GM19238 (cell line): ENCODE results near the gene OR51B5.
"Not testable (repeated sequence)": the region's sequence is repeated elsewhere in the genome, so short reads cannot be mapped to it uniquely, and the experiment has no call there.

Source experiments
- DNase-seq: peaks from one replicate; pipeline ENCODE4 v3.0.0; 2011; ENCODE audit warnings: low spot score; ENCODE audit not compliant: insufficient read length

The OR51B5 gene, protein sequence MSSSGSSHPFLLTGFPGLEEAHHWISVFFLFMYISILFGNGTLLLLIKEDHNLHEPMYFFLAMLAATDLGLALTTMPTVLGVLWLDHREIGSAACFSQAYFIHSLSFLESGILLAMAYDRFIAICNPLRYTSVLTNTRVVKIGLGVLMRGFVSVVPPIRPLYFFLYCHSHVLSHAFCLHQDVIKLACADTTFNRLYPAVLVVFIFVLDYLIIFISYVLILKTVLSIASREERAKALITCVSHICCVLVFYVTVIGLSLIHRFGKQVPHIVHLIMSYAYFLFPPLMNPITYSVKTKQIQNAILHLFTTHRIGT

DNA sequence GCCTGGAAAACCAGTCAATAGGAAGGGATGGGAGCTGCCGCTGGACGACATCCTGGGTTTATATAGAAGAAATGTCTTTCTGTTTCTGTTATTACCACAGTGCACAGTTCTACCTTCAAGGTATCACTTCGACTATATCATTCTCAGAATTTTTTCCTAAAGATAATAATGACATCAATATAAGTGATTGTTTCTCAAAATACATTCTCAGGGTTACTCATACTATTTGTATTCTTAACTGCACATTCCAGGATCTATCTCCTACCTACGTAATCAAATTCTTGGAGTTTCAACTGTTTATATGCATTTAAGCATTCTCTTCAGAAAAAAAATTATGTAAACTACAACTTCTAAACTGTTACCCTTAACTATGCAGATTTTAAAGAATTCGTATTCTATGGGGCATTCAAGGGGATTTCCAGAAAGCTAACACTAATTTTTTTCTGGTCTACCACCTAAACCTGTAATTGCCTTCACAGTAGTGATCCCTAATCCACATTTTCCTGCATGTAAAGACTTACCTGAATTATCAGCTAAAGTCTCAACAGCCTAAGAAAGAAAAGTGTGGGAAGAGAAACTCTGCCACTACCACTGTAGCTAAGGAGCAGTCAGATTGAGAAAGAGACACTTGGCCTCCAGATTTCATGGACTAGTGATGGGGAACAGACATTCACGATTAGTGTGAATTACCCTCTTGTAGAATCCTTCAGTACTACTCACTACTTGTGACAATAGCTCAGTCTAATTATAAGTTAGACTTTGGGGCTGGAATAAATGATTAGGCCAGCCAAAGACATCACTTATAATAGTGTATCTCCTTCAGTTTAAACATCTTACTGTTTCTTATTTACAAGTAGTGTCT lies at the start of gene OR51B5:
TSS of gene OR51B5 (minus strand) at position 51 of the 862 bp plus-strand sequence. CDS start at position 51, 0 bp downstream.
- no peak for DNase-seq

DNA sequence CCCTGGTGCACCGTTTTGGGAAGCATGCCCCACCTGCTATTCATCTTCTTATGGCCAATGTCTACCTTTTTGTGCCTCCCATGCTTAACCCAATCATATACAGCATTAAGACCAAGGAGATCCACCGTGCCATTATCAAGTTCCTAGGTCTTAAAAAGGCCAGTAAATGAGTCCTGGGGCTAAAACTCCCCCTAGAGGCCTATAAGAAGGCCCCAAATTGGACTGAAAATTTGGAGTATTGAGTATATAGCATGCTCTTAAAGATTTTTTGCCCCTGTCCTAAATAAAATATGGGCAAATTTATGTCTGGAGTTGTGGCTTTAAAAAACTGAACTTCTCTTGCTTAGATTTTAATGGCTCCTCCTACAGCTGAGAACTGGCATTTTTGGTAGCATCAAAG lies 46.9 kb upstream of the OR51B5 start:
- no peak for DNase-seq

DNA sequence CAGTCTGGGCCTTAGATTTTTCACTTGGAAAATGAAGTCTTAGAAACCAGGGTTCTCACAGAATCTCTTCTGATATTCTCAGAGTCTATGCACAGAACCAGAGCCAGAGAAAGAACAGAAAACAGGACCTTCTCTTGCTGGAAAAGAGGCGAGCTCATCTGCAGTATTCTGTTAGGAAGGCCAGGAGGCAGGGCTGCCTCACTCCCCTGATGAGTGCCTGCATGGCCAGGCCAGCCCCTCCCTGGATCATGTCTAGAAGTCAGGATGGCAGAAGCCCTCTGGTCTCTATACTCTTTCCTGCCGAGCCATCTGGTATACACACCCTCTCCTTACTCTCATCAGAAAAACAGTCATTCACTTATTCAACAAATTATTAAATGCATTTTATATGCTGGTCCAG lies 41.0 kb upstream of the OR51B5 start:
- no peak for DNase-seq

DNA sequence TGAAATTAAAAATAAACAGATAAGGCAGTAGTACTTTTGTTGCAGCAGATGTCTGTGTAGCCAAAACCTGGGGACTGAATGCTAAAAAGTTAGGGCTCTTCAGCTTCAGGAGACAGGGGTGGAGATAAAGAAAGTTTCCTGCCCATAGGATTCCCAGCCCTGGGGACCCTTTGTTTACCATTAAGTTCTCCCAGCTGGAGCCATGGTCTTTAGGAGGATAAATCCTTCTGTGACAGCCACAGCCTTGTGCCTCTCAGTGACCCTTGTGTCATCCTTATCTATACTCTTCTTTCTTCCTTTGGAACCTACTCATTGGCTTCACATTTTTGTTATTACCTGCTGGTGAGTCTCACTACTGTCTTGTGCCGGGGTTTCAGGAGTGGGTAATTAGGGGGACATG lies 40.3 kb upstream of the OR51B5 start, which contains the start of gene OR51M1:
TSS of gene OR51M1 (plus strand) at position 237 of the 400 bp plus-strand sequence. CDS start 5,587 bp downstream, outside the sequence.
- DNase-seq, result no peak

DNA sequence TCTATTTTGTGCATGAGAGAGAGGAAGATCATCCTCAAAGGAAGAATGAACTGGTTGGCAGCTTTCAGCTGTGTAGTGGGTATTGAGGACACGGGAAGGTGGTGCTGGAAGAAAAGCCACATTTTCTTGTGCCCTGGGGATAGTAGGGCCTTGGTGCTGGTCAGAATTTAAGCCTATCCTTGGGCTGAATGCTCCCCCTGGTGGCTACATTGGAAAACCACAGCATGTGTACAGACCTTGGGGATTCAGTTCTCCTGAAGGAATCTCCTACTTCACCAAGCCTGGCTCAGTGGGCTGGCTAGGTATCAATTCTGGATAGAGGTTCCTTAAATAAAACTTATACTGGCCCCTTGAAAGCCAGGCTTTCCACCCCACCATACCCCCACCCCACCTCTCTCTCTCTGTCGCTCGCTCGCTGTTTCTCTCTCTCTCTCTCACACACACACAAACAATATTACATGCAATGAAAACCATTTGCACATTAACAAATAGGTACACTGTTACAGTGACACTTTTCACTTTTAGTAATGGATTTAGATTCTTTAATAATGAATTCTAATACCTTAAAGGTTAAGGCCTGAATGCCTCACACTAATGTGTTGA lies 37.5 kb upstream of the OR51B5 start:
- peak; percentile 31 for DNase-seq

DNA sequence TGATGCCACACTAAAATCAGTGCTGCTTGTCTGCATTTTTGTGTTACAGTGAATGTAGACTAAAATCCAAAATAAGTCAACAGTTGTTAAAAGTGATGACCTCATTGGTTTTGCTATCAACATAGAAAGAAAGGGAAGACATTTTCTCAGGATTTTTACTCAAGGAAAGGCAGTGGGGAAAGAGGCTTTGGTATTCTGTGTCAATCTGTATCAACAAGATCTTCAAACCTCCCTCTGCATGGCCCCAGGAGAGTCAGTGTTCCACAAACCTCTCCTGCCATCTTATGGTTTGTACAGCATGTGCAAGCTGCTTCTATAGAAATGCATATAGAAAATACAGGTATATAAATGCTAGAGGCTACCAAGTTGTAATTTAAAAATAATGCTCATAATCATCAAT lies 26.5 kb upstream of the OR51B5 start:
- DNase-seq, result peak; percentile 18

DNA sequence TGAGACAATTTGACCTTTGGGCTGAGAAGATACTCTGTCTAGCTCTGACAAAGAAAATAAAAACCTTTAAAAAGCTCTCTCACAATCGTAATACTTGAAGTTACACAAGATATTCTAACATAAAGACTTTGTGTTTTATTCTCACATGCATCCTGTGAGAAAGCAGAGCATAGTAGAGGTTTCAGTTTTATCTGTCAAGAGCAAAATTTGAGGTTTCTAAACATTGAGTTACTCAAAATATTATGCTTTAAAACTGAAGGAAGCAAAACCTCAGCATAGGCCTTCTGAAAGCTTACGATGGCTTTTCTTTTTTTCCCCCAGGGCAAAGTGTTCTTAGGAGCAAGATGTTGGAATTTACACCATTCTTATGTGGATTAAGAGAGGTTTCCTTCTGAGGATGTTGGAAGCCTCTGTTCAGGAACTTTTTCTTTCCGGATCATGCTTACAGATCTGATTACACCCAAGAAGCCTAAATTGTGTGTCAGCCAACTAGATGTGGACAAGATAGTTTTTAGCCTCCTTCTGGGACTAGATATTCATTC lies 25.2 kb upstream of the OR51B5 start:
- no peak for DNase-seq

DNA sequence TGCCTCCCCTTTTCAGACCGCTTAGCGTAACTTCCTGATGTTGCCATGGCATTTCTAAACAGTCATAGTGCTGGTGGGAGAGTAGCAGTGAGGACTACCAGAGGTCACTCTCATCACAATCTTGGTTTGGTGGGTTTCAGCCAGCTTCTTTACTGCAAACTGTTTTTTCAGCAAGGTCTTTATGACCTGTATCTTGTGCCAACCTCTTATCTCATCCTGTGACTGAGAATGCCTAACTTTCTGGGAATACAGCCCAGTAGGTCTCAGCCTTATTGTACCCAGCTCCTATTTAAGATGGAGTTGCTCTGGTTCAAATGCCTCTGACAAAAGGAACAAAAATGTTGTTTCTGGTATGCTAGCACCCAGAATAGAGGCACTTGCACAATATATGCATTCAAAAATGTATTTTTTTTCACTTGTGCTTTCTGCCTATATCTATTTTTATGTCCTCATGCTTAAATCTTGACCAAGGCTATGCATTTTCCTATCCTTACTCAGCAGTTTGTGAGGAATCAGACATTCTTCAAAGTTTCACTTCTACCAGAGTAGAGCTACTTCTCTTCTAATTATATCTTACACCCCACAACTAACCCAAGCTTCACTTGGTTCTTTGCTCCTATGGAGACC lies 24.2 kb upstream of the OR51B5 start:
- no peak for DNase-seq

DNA sequence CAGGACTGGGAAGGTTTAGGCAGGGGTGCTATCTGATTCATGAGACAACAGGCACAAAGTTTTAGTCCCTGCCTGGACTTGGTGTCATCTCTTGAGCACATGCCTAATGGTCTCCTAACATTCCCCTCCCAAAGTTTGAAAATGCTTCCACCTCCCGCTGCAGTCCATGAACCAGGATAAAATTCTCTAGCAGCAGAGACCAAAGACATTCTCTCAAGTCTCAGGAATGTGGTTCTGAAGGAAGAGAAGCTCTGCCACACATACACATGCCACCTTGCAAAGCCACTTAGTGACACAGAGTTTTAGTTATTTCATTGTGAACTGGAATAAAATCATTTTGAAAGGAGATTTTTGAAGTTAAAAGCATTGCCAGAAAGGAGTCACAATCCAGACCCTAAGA lies 23.5 kb upstream of the OR51B5 start:
- no peak for DNase-seq

DNA sequence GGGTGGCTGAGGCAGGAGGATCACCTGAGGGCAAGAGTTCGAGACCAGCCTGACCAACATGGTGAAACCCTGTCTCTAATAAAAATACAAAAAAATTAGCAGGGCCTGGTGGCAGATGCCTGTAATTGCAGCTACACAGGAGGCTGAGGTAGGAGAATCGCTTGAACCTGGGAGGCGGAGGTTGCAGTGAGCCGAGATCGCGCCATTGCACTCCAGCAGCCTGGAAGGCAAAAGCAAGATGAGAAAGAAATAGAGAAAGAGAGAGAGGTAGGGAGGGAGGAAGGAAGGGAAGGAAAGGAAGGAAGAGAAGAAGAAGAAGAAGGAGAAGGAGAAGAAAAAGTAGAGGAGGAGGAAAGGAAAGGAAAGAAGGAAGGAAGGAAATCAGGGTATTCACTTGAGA lies 23.0 kb upstream of the OR51B5 start:
- DNase-seq, result not testable (repeated sequence)

DNA sequence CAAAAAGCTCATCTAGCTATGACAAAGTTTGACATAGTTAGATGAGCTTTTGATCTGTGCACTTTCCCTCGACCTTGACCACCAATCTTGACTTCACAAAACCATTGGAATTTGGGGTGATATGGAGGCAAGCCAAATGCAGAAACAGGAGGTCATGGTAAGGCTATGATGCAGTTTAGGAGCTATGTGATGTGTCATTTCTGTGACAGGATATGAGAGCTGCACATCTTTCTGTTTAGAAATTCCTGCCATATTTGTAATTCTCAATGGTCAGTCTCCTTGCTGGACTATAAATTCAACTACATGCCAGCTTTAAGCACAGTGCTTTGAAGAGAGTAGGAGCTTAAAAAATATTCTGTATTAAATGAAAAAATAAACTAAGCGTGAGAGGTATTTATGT lies 20.9 kb upstream of the OR51B5 start:
- DNase-seq, result no peak

DNA sequence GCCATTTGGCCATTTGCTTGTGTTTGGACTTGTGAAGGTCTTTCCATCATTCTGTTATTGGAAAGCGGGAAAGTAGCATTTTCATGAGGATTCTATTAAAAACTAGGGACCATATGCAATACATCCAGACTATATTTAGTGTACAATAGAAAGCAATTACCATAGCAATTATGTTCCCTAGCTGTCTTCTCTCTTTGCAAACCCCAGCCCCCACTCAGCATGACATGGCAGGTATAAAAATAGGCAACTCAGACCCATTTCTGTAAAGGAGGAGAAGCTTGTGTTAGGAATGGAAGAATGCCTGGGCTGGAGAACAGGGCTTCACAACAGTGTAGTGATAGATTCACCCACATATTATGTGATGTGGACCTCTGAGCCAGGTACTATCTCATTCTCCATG lies 20.4 kb upstream of the OR51B5 start:
- no peak for DNase-seq

DNA sequence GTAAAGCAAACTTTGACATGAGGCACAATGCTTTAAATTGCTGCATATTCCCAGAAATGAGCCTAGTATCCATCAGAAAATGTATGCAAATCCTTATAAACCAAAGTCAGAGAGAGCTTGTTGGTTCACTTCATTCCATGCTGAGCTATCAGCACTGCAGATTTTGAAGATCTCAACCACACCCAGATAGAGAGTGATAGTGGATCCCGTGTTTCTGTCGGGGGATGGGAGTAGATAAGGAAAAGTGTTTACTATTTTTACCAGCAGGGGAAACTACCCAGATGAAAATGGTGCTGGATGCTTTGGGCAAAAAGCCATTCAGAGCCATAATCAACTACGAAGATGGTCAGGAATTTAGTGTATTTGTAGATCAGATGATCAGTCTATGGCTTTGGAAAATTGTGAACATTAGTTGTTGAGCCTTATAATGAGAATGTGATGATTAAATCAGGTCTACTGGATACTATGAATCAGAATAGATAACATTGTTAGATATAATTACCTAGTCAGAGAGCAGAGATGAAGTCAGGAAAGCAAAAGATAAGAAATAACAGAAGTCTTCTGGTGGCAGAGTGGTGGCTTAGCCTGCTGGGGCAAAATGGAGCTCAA lies 18.8 kb upstream of the OR51B5 start:
- DNase-seq, result no peak

DNA sequence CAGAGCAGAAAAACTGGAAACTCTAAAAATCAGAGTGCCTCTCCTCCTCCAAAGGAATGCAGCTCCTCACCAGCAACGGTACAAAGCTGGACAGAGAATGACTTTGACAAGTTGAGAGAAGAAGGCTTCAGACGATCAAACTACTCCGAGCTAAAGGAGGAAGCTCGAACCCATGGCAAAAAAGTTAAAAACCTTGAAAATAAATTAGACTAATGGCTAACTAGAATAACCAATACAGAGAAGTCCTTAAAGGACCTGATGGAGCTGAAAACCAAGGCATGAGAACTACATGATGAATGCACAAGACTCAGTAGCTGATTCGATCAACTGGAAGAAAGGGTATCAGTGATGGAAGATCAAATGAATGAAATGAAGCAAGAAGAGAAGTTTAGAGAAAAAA lies 12.7 kb upstream of the OR51B5 start:
- DNase-seq, result not testable (repeated sequence)

DNA sequence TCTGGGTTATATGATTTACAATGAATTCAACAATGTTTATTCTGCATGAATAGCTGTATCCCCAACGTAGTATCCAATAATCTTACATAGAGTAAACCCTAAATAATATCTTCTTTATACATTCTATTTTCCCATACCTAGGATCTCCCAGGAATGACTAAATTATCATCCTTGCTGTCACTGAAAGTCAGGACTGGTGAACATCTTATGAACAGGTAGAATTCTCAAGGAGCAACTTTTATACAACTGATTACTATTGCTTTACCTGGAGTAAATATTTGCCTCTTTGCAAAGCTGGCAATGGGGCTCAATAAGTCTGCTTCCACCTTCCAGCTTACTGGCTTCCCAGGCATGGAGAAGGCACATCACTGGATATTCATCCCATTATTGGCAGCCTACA lies 7.9 kb upstream of the OR51B5 start, which contains the start of gene OR51B6:
TSS of gene OR51B6 (plus strand) at position 301 of the 400 bp plus-strand sequence. CDS start at position 301, 0 bp downstream.
- no peak for DNase-seq

DNA sequence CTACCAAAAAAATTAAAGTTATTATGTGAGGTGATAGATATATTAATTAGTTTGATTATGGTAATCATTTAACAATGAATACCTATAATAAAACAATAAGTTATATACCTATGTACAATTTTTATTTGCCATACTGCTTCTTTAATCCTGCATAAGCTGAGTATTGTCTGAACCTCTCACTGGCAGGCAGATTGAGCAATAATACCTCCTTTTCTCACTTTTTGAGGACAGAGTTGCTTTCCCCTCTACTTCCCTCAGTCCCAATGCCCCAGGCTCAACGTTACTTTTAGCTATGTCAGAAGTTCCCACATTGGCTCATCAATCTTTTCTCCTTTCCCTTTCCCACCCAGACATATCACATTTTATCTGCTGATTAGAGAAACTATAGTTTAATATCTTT lies 6.2 kb upstream of the OR51B5 start:
- no peak for DNase-seq

DNA sequence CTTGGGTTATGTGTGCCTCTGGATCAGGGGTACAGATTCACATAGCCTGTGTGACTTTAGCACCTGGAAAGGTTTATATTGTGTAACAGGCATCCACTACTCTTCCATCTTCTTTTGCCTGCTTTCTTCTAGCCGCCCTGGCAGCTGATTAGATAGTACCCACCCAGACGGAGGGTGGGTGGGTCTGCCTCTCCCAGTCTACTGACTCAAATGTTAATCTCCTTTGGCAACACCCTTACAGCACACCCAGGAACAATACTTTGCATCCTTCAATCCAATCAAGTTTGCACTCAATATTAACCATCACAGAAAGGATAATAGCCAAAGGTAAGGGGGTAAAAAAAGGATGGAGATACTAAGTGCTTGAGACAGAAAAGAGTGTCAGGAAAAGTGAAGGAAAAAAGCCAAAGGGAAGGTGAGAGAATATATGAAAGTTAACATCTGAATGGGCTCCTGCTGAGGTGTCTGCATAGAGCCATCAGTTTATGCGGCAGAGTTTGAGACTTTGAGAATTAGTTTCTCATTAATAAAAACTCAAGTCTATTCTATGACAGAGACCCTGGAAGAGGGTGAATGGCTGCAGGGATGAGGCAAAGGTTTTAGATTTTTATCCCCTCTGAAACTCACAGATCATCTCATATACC lies 5.3 kb upstream of the OR51B5 start:
- DNase-seq, result no peak

DNA sequence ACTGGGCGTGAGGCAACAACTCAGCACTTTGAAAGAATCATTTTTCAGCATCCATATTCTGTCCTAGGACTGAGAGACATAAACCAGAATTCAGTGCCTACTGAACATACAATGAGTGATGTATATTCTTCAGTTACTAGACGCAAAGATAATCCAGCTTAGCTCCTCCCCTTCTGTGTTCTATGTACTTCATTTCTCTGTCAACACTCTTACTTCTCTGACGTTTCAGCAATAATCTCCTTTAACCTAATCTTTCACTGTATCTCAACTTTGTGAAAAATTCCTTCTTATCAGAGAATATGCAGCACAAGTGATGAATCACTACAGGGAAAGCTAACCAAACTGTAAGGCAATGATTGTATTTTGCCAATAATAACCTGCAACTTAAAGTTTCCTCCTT lies 2.5 kb upstream of the OR51B5 start:
- no peak for DNase-seq

DNA sequence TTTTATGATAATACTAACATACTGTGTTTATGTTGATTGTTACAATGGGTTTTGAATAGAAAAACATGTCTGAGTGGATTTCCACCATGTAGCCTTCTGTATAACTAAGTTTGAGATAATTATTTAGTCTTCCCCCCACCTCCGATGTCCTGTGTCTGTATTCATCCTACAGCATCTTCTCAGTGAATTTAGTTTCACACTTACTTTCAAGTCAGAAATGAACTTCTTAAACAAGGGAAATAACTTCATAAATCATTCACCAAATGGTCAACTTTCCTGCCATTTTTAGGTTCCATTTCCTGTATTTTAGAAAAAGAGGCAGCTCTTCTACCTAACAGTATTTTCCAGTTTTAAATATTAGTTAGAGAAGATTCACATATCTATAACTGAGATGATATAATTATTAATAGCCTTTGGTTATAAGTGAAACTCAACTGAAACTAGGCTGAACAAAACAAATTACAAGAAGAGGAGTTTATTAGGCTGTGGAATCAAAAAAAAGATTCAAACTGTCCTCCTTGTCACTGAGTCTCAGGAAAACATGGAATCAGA lies 3.5 kb downstream of the OR51B5 start:
- DNase-seq, result peak; percentile 2

DNA sequence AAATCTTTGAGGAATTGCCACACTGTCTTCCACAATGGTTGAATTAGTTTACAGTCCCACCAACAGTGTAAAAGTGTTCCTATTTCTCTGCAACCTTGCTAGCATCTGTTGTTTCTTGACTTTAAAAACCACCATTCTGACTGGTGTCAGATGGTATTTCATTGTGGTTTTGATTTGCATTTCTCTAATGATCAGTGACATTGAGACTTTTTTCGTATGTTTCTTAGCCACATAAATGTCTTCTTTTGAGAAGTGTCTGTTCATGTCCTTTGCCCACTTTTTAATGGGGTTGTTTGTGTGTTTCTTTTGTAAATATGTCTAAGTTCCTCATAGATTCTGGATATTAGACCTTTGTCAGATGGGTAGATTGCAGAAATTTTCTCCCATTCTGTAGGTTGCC lies 6.1 kb downstream of the OR51B5 start:
- not testable (repeated sequence) for DNase-seq
